HG03108 (cell line): ENCODE results near the gene ZFY.

ENCODE experiments used
- ATAC-seq: cut with Tn5 transposase; IDR thresholded peaks from one replicate; pipeline ENCODE4 v1.9.1; 2021; ENCODE audit warnings: moderate library complexity; ENCODE audit not compliant: unreplicated experiment

Gene ZFY

DNA sequence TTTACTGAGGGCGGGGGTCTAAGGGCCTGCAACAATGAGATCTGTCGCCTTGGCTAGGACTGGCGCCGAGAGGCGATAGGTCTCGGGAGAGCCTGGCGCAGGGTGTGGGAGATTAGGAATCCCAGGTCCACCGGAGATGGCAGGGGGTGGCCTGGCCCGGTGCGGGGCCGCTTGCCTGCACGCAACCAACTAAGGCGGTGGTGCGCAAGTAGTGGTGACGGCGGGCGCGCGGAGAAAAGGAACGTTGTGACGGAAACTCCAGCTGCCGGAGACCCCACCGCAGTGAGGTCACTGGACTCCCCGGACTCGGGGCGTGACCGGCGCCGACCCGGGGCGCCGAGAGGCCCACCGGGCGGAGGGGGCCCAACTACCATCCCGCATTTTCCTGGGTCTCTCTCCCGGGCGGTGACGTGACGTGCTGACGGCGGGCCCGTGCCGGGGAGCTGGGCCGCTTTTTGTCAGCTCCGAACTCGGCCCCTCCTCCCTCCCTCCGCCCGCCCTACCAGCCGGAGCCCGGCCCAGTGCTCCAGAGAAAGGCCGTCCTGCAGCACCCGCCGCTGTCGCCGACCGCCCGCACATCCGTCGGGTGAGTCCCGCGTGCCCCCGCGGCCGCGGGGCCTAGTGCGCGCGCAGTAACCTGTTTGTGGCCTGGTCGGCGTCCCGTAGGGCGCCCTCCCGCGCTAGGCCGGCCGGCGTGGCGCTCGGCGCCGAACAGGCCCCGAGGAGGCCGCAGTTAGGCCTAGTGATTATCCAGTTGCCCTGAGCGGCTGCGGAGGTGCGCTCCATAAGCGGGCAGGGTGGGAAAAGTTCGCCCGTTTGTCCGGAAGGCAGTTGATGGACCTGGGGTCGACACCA is at the start of gene ZFY:
Gene ZFY (plus strand): TSS at position 521 of the 855 bp plus-strand sequence. CDS start 18,556 bp downstream, outside the sequence.
- no peak for ATAC-seq

DNA sequence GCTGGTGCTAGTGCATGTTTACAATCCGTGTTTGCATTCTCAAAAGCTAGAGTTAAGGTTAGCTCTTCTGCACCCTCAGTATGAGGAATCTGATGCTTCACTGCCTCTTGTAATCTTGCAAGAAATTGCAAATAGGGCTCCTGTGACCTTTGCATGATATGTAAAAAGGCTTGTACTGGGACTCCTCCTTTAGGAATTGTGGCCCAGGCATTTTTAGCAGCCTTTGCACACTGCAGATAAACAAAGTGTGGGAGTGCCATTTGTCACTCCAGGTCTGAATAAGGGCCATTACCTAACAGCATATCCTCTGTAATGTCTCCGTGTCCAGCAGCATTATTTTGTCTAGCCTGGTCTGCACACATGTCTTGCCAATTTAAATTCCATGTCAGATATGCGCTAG is 49.3 kb upstream of the ZFY start:
- no peak for ATAC-seq

GRCh38 chrY:2887386-2887785 is 47.8 kb upstream of the ZFY start:
- no peak for ATAC-seq

DNA sequence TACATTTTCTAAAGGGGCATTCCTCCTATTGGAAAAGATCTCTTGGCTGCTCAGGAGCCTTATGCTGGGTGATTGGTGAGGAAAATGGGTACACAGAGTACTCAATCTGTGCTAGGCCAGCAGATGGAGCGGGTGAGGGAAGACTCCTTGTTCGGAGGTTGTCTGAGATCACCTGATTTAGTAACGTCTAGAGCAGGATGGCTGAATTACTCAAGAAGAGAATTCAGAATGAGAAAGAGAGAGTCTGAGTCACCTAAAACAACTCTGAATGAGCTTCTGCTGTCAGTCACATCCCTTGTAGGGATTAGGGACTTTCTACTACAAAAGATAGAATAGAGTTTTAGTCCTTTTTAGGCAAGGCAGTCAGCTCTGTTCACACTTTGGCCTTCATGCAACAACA is 47.2 kb upstream of the ZFY start:
- no peak for ATAC-seq

DNA sequence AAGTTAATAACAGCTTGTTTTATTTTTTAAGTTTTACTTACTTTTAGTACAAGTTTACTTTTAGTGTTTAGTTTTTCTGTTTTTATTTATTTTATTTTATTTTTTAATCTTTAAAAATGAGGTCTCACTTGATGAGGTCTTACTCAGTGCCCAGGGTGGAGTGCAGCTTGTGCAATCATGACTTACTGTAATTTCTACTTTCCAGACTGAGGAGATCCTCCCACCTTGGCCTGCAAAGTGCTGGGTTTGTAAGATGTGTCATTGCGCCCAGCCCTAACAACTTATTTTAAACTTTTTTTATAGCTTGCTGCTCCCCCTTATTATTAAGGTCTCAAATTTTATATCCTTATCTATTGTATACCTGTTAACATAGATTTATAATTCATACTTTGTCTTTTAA is 41.7 kb upstream of the ZFY start:
- no peak for ATAC-seq

DNA sequence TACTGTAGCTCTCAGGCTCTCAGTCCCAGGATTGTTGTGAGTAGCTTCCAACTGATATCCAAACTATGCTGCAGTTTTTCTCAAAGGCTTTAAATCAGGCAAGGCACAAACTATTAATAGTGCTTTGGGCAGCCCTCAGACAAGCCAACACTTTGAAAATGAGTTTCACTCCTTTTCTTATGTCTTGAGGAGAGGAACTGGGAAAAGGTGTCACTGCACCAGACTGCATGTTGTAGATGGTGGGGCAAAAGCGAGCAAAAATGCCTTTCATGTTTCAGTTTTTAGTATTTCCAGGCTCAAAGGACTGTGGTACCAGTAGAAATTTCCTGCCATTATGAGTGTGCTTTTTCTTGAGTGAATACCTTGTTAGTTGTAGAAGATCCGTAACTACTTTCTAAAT is 39.1 kb upstream of the ZFY start:
- ATAC-seq: no peak

DNA sequence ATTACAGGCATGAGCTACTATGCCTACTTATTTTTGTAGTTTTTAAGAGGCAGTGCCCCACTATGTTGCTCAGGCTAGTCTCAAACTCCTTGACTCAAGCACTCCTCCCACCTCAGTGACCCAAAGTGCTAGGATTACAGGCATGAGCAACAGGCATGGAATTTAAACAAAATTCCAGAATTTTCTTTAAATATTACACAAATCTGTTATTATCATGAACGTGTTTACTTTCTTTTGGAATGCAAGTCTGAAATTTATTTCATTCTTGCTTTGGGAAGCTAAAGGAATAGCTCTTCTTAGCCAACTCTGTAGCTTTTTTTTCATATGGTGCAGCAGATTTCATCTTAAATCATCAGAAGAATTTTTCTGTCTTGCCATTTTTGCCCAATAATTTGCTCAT is 27.8 kb upstream of the ZFY start:
- no peak for ATAC-seq

DNA sequence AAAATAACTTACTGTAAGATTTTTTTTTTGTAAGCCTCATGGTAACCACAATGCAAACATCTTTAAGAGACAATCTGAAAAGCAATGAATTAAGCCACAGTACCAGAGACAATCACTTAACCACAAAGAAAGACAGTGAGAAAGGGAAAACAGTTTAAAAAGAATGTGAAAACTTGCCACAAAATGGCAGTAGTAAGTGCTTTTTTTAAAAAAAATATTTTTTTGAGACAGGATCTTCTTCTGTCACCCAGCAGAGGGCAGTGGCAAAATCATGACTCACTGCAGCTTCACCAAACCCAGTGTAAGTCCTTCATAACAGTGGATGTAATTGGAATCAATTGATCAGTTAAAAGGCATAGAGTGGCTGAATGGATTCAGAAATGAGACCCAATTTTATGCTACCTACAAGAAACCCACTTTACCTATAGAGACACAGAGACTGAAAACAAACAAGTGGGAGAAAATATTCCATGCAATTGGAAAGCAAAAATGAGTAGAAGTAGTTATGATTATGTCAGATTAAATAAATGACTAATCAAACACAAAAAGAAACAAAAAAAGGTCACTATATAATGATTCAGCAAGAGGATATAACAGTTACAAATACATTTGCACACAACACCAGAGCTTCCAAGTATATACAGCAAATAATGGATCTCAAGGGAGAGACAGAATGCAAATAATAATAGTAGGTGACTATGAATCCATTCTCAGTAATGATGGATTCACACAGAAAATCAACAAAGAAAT is 21.9 kb upstream of the ZFY start:
- ATAC-seq: no peak

DNA sequence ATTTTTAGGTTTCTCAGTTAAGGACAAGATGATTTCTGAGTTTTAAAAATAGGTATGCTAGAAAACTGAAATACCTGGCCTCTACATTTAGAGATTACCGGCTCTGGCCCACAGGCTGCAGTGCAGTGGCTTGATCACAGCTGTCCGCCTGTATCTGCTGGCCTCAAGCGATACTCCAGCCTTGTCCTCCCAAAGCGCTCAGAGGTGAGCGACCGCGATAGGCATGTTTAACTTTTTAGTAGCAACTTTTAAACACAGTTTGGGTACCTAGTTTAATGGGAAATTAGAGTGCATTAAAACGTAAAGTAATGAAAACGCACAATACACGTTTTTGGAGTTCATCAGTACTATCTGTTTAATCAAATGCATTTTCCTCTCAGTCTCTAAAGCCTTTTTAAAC is 1.1 kb upstream of the ZFY start:
- ATAC-seq: no peak

GRCh38 chrY:2935716-2936435 is 695 bp downstream of the ZFY start:
- no peak for ATAC-seq

- ATAC-seq: no peak
Observed at GRCh38 chrY:2936436-2936750, 1.2 kb downstream of the ZFY start.

DNA sequence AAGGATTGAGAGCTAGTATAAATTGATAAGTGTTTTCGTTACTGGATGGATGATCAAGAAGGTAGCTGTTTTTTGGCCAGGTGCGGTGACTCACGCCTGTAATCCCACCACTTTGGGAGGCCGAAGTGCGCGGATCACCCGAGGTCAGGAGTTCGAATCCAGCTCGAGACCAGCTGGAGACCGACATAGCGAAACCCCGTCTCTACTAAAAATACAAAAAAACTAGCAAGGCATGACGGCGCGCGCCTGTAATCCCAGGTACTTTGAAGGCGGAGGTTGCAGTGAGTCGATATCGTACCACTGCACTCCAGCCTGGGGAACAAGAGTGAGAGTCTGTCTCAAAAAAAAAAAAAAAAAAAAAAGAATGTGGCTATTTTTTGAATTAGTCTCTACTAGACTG is 2.0 kb downstream of the ZFY start:
- no peak for ATAC-seq

- no peak for ATAC-seq
Observed at GRCh38 chrY:2949590-2950252, 14.5 kb downstream of the ZFY start.

DNA sequence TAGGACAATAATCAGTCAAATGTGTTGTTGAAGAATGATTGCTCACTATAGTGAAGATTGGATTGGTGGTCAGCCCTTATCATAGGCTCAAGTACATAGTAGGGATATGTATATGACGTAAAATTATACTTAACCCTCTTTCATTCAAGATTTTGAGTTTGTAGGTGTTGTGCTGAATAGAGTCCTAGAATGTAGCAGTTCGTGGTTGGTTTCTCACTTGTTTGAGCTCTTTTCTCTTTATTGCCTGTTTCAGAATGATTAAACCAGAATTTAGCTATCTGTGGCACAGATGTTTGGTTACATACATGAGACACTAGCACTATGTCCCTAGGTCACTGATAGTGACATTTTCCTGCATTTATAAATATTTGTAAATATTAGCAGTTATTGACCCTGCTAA is 15.5 kb downstream of the ZFY start:
- ATAC-seq: no peak

- ATAC-seq: no peak
Observed at GRCh38 chrY:2952912-2953311, 17.7 kb downstream of the ZFY start.

GRCh38 chrY:2954735-2955134 is 19.6 kb downstream of the ZFY start:
- ATAC-seq: no peak

DNA sequence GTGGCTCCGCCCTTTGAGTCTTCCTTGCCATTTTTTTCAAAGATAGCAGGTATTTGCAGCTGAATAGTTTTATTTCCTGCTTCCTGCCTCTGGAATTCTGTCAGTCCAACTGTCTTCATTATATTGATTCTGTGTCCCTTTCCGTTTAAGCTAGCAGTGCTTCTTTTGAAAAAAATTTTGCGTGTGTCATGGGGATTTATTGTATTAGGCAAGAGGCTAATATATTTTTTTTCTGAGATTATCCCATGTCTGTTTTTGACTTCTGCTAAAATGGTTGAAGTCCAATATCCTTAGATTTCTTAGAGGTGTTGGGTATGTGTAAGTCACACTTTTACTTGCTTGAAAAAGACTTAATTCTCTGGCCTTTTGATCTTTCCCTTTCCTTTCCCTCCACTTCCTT is 20.4 kb downstream of the ZFY start:
- no peak for ATAC-seq

DNA sequence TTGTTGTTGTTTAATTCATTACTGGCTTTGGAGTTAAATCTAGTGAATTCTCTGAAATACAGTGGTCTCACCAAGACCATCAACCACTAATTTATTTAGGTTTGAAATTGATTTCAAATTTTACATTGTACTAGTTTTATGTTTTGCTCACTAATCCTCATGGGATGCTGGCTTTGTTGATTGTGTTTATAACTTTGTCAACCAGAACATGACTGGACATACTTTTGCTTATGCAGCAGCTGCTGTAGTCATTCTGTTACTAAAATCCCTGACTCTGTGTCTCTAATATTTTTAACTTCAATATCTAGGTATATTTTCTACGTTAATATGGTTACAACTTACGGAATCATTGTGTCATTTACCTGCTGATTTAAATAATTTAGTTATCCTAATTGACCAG is 26.9 kb downstream of the ZFY start:
- ATAC-seq: no peak

GRCh38 chrY:2964814-2965213 is 29.6 kb downstream of the ZFY start:
- no peak for ATAC-seq

GRCh38 chrY:2965629-2966028 is 30.4 kb downstream of the ZFY start:
- no peak for ATAC-seq

GRCh38 chrY:2969561-2969960 is 34.4 kb downstream of the ZFY start:
- no peak for ATAC-seq
